Measurements from ENCODE around the gene TXNDC5.

The TXNDC5 gene

GRCh38 chr6:7910654-7911344 is at the start of gene TXNDC5:
Gene TXNDC5 (minus strand): TSS chr6:7910788. CDS start chr6:7910776, 12 bp downstream.
- no peak for DNase-seq (ENCODE audit: low read depth, low spot score)

DNA sequence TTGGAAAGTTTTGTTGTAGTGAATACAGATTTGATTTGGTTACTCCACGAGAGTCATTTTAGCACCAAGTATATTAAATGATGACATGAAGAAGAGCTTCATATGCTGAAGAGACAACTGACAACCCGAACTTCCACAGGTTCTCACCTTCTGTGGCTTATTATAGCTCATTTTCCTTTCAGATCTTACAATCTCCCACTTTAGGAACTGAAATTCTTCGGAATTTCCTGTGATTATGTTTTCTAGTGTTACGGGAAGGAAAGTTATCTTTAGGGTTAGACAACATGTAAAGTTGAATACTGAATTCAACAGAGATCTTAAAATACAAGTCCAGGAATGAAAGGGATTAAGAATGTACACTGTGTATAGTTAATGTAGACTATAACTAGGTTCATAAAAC is 49.6 kb upstream of the TXNDC5 start:
- no peak for DNase-seq (ENCODE audit: low read depth, low spot score)

DNA sequence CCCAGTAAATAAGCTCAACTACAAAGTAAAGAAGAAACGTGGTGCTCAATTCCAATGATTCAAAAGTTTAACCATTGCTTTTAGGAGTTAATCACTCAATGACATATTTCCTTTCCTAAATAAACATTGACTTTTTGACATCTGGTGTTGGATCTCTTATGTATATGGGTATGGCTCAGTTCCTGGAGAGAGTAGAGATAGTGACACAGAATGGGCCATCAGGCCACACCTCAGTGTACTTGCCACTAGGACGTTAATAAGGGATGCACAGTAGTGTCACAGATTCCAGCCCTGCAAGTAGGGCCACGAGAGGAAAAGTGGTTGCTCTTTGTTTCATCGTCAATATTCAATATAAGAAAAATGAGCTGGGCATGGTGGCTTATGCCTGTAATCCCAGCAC is 48.9 kb upstream of the TXNDC5 start:
- DNase-seq (ENCODE audit: low read depth, low spot score) = no peak

DNA sequence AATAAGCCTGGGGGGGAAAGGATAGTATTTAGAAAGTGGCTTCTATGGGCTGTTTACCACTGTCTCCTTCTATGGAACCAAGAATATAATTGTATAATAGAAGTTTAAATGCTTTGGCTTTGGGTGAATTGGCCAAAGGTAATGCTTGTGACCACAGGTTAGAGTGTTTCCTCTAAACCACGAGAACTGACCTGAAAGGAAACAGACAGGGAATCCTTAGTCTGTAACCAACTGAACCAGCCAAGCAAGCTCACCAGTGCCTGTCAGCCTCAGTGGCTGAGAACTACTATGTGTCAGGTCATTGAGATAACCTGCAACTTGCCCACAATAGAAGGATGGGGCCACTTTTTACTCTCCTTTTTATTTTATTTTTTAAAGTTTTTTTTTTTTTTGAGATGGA is 47.9 kb upstream of the TXNDC5 start:
- DNase-seq (ENCODE audit: low read depth, low spot score) = no peak

GRCh38 chr6:7956257-7956656 is 45.7 kb upstream of the TXNDC5 start:
- no peak for DNase-seq (ENCODE audit: low read depth, low spot score)

DNA sequence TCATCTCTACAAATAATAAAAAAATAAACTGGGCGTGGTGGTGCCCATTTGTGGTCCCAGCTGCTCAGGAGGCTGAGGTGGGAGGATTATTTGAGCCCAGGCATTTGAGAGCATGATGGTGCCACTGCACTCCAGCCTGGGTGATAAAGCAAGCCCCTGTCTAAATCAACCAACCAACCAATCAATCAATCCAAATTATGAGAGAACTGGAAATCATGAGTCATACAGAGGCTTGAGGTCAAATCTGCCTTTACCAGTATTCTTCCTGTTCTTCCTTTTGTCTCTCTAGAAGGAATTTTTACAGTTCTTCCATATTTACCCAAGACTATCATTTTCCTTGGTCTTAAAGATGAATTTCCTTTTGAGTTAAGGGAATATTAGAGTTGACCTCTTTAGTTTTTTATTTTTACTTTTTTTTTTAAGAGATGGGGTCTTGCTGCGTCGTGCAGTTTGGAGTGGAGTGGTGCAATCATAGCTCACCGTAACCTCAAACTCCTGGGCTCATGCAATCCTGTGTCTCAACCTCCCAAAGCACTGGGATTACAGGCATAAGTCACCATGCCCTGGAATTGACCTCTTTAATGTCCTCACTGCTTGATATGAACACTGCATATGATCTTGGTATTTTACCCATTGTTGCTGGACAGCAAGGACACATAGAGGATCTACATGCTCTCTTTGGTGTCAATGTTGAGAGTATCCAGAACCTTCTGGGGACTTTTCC is 44.1 kb upstream of the TXNDC5 start:
- DNase-seq (ENCODE audit: low read depth, low spot score) = no peak

DNA sequence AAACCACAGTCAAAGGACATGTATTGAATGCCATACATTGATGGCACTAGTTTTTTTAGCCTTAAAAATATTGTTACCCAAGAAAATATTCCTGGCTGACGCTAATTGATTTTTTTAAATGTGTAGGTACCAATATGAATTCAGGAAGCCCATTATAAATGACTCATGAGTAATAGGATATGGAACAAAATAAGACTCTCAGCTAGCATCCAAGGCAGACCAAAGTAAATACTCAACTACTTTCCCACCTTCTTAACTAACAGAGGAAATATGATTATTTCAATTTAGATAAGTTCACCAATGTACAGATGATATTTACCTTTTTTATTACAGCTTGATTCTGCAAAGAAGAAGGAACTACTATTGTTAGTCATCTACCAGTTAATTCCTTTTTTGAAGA is 43.2 kb upstream of the TXNDC5 start:
- no peak for DNase-seq (ENCODE audit: low read depth, low spot score)

DNA sequence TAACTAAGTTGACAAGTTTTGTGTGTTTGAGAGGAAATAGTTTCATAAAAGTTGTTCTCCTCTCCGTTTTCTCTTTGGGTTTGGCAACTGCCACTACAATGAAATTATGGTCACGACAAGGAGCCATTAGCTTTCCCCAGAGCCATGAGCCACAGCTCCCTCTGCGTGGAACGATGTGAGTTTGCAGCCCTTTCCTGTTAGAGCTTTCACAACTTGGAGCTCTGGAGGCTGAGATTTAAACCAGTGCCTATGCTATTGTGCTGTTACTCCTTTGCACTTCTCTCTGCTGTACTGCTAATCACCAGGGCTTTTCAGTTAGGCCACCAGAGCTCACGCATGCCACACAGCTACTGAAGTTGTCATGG is 29.3 kb upstream of the TXNDC5 start:
- DNase-seq (ENCODE audit: low read depth, low spot score) = no peak

- DNase-seq (ENCODE audit: low read depth, low spot score) = no peak
Measured at GRCh38 chr6:7939184-7939863, 28.7 kb upstream of the TXNDC5 start.

DNA sequence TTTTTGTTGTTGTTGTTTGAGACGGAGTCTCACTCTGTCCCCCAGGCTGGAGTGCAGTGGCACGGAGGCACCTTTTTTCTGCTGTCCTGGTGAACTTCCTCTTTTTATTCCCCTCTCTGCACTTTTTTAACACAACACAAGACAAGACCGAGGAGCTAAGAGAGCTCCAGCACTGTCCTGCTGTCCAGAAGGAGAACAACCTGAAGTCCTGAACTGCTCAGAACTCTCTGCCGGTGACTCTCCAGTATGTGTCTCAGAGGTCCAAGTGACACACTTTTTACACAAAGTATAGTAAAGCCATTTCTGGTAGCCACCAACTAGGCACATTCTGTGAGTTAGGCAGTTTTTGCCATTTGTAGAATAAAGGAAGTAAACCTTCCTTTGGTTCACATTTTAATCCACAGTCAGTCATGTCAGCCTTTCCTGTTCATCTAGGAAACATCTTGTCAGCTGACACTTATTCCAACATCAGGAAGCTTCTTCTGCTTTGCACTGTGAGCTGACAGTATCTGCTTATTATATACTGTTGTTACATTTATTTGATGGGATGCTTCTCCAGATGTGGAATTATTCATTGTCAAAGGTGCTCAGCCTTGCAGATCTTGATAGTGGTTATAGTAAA is 28.1 kb upstream of the TXNDC5 start:
- DNase-seq (ENCODE audit: low read depth, low spot score) = no peak

DNA sequence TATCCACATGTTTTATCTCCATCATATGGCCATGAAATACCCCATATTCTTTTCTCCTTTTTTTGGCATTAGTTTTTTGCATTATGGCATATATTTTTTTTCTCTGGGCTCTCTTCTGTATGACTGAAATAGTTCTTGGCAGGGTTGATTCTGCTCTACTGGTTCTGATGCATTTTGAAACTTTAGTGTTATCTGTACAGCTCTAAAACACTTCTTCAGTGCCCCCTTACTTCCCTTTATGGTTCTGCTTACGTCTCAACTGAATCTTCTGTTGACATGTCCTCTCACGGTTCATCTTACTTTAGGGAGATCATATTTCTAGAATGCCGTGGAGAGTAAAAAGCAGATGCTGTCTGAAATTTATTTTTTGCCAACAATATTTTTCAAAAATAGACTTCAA is 23.2 kb upstream of the TXNDC5 start:
- no peak for DNase-seq (ENCODE audit: low read depth, low spot score)

DNA sequence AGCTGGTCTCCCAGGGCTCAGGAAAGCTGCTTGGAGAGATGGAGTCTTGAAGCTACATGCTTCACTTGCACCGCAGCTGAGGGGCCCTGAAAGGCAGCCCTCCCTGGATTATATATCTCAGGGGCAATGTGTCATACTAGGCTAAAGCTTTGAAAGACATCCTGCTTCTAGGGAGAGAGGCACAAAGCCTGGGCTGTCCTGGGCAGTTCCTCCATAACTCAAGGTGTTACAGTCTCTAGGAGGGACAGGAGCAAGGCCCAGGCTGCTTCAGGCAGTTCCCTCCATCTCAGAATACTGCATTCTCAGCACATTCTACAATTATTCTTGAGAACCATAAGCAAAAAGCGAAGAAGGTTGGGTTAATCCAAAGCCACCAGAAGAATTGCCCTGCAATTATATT is 22.0 kb upstream of the TXNDC5 start:
- DNase-seq (ENCODE audit: low read depth, low spot score) = no peak

DNA sequence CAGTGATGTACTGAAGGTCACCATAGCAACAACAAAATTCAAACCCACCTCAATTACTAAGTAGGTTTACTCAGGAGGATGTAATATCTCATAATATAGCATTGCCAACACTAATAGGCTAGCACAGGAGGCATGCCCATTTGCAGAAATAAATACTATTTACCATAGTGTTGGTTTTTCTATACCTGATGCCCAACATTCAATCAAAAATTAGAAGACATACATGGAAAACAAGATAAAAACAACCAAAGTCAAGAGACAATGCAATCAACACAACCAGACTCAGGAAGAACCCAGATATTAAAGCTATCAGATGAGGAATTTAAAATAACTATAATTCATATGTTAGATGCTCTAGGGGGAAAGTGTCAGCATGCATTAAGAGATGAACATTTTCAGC is 14.3 kb upstream of the TXNDC5 start:
- DNase-seq (ENCODE audit: low read depth, low spot score) = no peak

DNA sequence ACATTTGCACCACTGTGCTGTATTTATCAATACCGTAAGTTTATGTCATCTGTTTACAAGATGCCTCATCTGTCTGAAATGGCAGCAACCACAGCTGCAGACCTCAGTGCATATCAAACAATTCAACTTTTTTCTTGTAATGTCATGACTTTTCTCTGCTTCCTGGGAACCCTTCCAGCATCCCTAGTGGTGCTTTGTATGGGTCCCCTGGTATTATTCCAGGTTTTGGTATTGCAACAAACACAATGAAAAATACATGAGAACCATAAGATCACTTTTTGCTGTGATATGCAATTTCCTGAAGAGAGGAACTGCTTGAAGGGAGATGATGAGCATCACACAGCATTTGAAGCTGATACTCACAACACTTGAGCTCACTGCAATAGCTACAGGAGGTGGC is 12.0 kb upstream of the TXNDC5 start:
- DNase-seq (ENCODE audit: low read depth, low spot score) = peak; percentile 64

- DNase-seq (ENCODE audit: low read depth, low spot score) = no peak
Measured at GRCh38 chr6:7921632-7922092, 11.1 kb upstream of the TXNDC5 start.

GRCh38 chr6:7921046-7921445 is 10.5 kb upstream of the TXNDC5 start:
- DNase-seq (ENCODE audit: low read depth, low spot score) = no peak

- DNase-seq (ENCODE audit: low read depth, low spot score) = no peak
Measured at GRCh38 chr6:7920425-7920824, 9.8 kb upstream of the TXNDC5 start.

- no peak for DNase-seq (ENCODE audit: low read depth, low spot score)
Measured at GRCh38 chr6:7919871-7920270, 9.3 kb upstream of the TXNDC5 start.

DNA sequence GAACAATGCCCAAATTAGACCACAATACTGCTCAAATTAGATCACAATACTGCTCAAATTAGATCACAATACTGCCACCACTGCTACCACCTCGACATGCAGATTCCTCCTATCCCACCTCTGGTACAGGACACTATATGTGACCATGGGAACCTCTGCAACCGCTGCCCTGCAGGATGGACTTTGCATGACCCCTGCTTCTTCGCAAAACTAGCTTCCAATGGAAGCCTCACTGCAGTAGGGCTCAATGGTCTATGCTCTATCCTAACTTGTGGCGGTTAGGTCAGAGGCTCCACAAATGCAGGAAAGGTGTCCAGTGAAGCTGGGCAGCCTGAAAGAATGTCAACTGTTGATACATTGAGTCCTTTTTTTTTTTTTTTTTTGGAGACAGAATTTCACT is 7.8 kb upstream of the TXNDC5 start:
- no peak for DNase-seq (ENCODE audit: low read depth, low spot score)

GRCh38 chr6:7917729-7918128 is 7.1 kb upstream of the TXNDC5 start:
- no peak for DNase-seq (ENCODE audit: low read depth, low spot score)

DNA sequence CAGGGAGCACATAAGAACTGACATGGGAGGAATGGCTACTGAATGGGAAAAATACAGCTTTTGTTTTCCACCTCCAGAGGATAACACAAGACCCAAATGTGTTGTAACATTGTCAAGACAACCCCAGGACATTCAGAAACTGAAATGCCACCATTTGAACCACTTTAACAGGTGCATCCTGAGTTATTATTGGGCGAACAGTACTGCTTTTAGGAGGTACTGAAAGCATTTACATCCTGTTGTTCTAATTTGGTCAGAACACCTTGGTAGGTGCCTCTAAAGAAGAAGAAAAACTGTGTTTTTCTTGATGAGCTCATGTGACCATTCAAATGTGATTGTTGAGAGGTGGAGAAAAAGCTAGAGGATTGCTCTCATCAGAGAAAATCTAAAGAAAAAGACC is 6.4 kb upstream of the TXNDC5 start:
- no peak for DNase-seq (ENCODE audit: low read depth, low spot score)

DNA sequence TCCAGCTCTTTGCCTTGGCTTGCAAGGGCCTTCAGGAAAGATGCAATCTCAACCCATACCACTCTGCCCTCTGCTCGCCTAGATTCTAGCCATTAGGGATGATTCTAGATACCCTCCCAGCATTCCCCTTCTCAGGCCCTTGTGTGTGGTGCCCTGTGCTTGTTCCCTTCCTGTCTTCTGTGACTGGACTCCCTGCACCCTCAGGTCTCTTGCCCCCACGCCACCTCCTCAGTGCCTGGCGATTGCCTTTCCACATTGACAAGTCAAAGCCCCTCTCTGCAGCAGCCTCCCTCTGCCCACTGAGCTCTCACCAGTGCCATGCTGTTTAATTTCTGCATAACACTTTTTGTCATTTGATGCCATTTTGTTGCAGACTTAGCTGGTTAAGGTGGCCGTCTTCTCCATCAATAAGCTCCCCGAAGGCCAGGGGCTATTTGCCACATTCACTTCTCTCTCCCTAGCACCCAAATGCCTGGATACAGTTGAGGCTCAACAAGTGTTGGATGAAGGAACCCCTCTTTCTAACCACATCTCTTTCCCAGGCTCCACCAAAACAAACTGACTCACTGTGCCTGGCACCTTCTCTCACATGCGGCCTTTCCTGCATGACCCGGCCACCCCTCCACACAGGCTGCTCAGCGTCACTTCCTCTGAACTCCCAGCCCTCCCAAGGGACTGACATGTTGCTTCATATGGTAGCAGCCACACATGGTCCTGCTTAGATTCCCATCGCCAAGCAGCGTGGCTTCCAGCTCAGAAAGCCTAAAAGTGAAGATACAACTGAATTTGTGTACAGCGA is 4.6 kb upstream of the TXNDC5 start:
- peak; percentile 74 for DNase-seq (ENCODE audit: low read depth, low spot score)

All from brain pericyte (primary cell).